ENCODE measurements around the gene TSHZ1.

TSHZ1 gene

DNA sequence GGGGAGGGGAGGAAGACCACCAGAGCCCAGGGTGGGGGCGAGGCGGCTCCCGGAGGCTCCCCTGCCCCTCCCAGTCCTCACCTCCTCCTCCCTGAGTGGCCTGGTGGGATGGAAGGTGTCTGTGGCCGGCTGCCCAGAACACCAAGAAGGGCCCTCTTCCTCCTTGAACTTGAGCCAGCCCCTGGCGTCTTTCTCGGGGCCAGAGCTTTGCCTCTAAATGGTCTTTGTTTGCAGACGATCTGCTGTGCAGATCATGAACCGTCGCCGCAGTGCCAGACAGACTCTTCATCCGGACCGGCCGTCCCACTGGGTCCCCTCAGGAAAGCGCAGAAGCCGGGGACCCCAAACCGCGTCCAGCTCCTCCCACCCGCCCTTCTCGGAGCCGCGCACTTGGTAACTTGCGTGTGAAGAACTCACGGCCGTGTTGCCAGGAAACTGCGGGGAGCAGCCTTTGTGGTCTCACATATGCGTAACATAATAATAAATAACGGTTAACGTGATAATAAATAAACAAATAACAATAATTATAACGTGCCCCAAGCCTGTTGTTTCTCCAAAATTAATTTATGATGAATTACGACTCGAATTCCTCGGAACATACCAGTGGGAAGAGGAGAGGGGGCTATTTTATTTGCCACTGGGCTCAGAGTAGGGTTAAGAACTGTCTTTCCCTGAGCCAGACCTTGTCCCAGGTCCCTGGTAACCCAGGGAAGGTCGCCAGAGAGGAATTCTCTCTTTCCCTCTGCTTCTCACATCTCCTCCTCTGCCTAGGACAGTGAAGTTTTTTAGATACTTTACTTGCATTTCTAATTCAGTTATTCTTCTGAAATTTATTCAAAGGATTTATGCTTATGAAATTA lies 42.6 kb upstream of the TSHZ1 start:
- no peaks in the 10 kb centered on the region for H3K79me2 ChIP-seq (ENCODE audit: low read length)
- peaks cover 14% of the 10 kb centered on the region for H3K27me3 ChIP-seq (ENCODE audit: low read depth, low read length)
- no peak overlapping the region for H2AFZ ChIP-seq (ENCODE audit: low read depth, low read length)

GRCh38 chr18:75168619-75169018 lies 42.0 kb upstream of the TSHZ1 start:
- Histone ChIP-seq H4K20me1 (ENCODE audit: insufficient read depth, low read length) (no peaks in the 10 kb centered on the region), H3K27me3 (ENCODE audit: low read depth, low read length) (peaks cover 14% of the 10 kb centered on the region), H3K9ac (ENCODE audit: low read length) (no peak overlapping the region), H3K4me1 (ENCODE audit: low read length) (peaks cover 12% of the 10 kb centered on the region), H3K79me2 (ENCODE audit: low read length) (no peaks in the 10 kb centered on the region), H3K4me3 (ENCODE audit: low read length) (no peak overlapping the region), H3K27ac (ENCODE audit: low read length) (no peak overlapping the region), H2AFZ (ENCODE audit: low read depth, low read length) (no peak overlapping the region), H3K4me2 (ENCODE audit: low read length) (no peak overlapping the region), H3K36me3 (replicated peaks; ENCODE audit: low read depth, low read length) (no peaks in the 10 kb centered on the region), H3K9me3 (ENCODE audit: insufficient read depth, low read length) (no peaks in the 10 kb centered on the region)
- TF ChIP-seq EZH2phosphoT487 (IDR thresholded peaks at IDR 0.05; ENCODE audit: low read depth) (no peak), CTCF (IDR thresholded peaks at IDR 0.05; ENCODE audit: low read depth, low read length) (no peak)

More for the DNA sequence above, 42.6 kb upstream of the TSHZ1 start:
- no peak for TF ChIP-seq CTCF (IDR thresholded peaks at IDR 0.05; ENCODE audit: low read depth, low read length)
- TF ChIP-seq EZH2phosphoT487 (IDR thresholded peaks at IDR 0.05; ENCODE audit: low read depth): no peak
- H3K9me3 ChIP-seq (ENCODE audit: insufficient read depth, low read length): no peaks in the 10 kb centered on the region
- no peak overlapping the region for H3K9ac ChIP-seq (ENCODE audit: low read length)
- H3K4me1 ChIP-seq (ENCODE audit: low read length): peaks cover 5% of the 10 kb centered on the region
- H3K4me3 ChIP-seq (ENCODE audit: low read length): no peak overlapping the region
- H3K4me2 ChIP-seq (ENCODE audit: low read length): no peak overlapping the region
- H3K27ac ChIP-seq (ENCODE audit: low read length): no peak overlapping the region
- no peaks in the 10 kb centered on the region for H4K20me1 ChIP-seq (ENCODE audit: insufficient read depth, low read length)
- H3K36me3 ChIP-seq (replicated peaks; ENCODE audit: low read depth, low read length): no peaks in the 10 kb centered on the region

DNA sequence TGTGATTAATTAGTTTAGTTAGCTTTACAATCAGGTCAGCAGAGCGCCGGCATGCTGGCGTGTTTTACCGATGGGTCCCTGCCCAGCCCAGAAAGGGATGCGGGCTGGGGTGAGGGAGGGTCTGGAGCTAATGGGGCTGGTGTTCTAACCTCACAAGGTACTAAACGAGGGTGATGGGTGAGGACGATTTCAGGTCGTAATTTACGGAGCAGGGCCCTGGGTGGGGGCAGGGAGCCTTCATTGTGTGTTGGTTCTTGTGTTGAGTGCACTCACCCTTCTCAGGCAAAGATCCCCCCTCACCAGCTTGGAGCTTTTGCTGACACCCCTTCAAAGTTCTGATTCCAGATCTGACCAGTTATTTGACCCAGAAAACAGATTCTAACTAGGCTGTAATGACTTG lies 41.2 kb upstream of the TSHZ1 start:
- Histone ChIP-seq H4K20me1 (ENCODE audit: insufficient read depth, low read length) (no peaks in the 10 kb centered on the region), H3K4me2 (ENCODE audit: low read length) (no peak overlapping the region), H3K79me2 (ENCODE audit: low read length) (no peaks in the 10 kb centered on the region), H3K4me3 (ENCODE audit: low read length) (no peak overlapping the region), H3K27me3 (ENCODE audit: low read depth, low read length) (peaks cover 10% of the 10 kb centered on the region), H2AFZ (ENCODE audit: low read depth, low read length) (no peak overlapping the region), H3K36me3 (replicated peaks; ENCODE audit: low read depth, low read length) (no peaks in the 10 kb centered on the region), H3K9ac (ENCODE audit: low read length) (no peak overlapping the region), H3K4me1 (ENCODE audit: low read length) (peaks cover 19% of the 10 kb centered on the region), H3K27ac (ENCODE audit: low read length) (no peak overlapping the region), H3K9me3 (ENCODE audit: insufficient read depth, low read length) (no peaks in the 10 kb centered on the region)
- TF ChIP-seq EZH2phosphoT487 (IDR thresholded peaks at IDR 0.05; ENCODE audit: low read depth): no peak
- no peak for TF ChIP-seq CTCF (IDR thresholded peaks at IDR 0.05; ENCODE audit: low read depth, low read length)

GRCh38 chr18:75170022-75170789 lies 40.4 kb upstream of the TSHZ1 start:
- no peak for TF ChIP-seq EZH2phosphoT487 (IDR thresholded peaks at IDR 0.05; ENCODE audit: low read depth)
- TF ChIP-seq CTCF (IDR thresholded peaks at IDR 0.05; ENCODE audit: low read depth, low read length): peak; percentile 17
- H3K4me2 ChIP-seq (ENCODE audit: low read length): no peak overlapping the region
- no peak overlapping the region for H2AFZ ChIP-seq (ENCODE audit: low read depth, low read length)
- H3K9ac ChIP-seq (ENCODE audit: low read length): no peak overlapping the region
- H3K36me3 ChIP-seq (replicated peaks; ENCODE audit: low read depth, low read length): no peaks in the 10 kb centered on the region
- H3K27me3 ChIP-seq (ENCODE audit: low read depth, low read length): peaks cover 4% of the 10 kb centered on the region; the same call in 1 of the 2 replicates
- H3K79me2 ChIP-seq (ENCODE audit: low read length): no peaks in the 10 kb centered on the region
- no peak overlapping the region for H3K27ac ChIP-seq (ENCODE audit: low read length)
- no peaks in the 10 kb centered on the region for H4K20me1 ChIP-seq (ENCODE audit: insufficient read depth, low read length)
- peaks cover 23% of the 10 kb centered on the region for H3K4me1 ChIP-seq (ENCODE audit: low read length)
- H3K9me3 ChIP-seq (ENCODE audit: insufficient read depth, low read length): no peaks in the 10 kb centered on the region
- no peak overlapping the region for H3K4me3 ChIP-seq (ENCODE audit: low read length)

All from OCI-LY3 (cell line).